Stimulated activated CD4-positive, alpha-beta T cell treated with anti-CD3 and anti-CD28 coated beads, Interleukin-15, amount 100 ng/mL, for 1 hour (primary cell): ENCODE measurements around the gene CCDC3.
"Not testable (repeated sequence)": the region's sequence is repeated elsewhere in the genome, so short reads cannot be mapped to it uniquely, and the experiment has no call there.

ENCODE experiments used
- DNase-seq, 2 donors: peaks; one replicate each; pipeline ENCODE4 v3.0.0-alpha.2; 2020; ENCODE audit warnings: low read depth in 1 of 2, low spot score in 1 of 2

The CCDC3 gene

GRCh38 chr10:13001887-13002212 is 337 bp upstream of the CCDC3 start:
- DNase-seq = no peak

DNA sequence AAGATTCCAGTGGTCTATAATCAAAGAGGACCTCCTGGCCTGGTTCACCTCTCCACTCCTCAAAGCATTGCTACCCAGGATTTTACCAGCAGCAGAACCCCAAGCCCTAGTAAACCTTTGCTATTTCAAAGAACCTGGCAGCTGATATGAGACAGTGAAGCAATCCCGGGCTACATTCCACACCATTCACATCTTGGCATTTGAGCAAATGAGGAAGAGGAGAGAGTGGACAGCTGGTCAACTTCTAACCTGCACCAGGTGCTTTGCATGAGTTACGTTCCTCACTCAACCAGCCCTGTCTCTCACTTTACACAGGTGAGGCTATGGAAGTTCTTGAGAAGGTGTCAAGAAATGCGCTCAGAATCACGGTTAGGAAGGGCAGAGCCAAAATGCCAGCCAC is 1.1 kb downstream of the CCDC3 start:
- no peak for DNase-seq

- DNase-seq = no peak
Observed at GRCh38 chr10:12999849-13000248, 1.7 kb downstream of the CCDC3 start.

- no peak for DNase-seq
Observed at GRCh38 chr10:12995425-12995861, 6.1 kb downstream of the CCDC3 start.

- DNase-seq = no peak
Observed at GRCh38 chr10:12993595-12993994, 7.9 kb downstream of the CCDC3 start.

GRCh38 chr10:12985347-12985746 is 16.2 kb downstream of the CCDC3 start:
- no peak for DNase-seq

GRCh38 chr10:12984165-12984747 is 17.3 kb downstream of the CCDC3 start:
- no peak for DNase-seq

- not testable (repeated sequence) for DNase-seq
Observed at GRCh38 chr10:12983568-12983967, 17.9 kb downstream of the CCDC3 start.

GRCh38 chr10:12981570-12981969 is 19.9 kb downstream of the CCDC3 start:
- no peak for DNase-seq

GRCh38 chr10:12980713-12981306 is 20.7 kb downstream of the CCDC3 start:
- no peak for DNase-seq

GRCh38 chr10:12980102-12980661 is 21.3 kb downstream of the CCDC3 start:
- no peak for DNase-seq

DNA sequence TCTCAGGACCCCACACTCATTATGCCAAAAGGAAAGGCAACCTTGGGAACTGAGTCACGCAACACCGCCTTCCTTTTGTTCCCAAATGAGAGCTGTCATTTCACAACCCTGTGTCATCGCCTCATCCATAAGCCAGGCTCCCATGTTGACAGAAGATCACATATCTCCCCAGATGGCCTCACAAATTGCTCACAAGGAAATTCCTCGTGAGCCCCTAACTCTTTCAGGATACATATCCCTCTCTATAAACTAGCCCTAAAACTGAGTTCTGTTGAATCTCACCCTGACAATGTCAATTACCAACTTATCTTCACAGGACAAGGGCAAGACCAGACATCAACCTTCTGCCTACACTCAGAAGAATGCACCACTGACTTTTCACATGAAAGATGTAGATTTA is 22.6 kb downstream of the CCDC3 start:
- no peak for DNase-seq

- DNase-seq = no peak
Observed at GRCh38 chr10:12975906-12976305, 25.6 kb downstream of the CCDC3 start.

GRCh38 chr10:12975266-12975665 is 26.2 kb downstream of the CCDC3 start:
- no peak for DNase-seq

DNA sequence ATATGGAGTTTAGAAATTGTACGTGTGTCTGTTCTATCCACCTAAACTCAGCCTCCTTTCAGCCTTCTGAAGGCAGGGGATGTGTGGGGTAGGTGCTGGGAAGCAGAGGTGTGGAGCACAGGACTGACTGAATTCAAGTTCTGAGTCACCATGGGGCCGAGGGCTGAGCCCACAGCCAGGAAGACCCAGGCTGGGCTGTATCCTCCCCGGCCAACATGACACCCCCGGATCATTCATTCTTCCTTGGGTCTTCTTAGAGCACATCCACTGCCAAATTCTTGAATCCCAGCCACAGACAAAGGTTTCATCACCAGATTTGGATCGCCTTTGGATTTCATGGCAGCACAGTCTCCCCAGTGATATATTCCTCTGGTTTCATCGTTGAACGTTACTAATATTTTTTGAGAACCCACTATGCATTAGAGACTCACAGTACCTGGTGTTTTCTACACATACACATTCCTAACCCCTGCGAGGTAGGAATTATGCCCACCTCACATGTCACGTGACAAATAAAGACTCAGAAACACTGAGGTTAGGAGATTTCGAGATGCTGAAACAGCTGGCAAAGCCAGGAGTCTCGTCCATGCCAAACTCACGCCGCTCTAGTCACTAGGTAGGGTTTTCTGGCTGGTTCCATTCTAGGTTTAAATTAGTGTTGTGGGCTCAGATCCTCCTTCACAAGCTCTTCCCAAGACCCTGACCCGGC is 26.9 kb downstream of the CCDC3 start:
- DNase-seq = no peak

DNA sequence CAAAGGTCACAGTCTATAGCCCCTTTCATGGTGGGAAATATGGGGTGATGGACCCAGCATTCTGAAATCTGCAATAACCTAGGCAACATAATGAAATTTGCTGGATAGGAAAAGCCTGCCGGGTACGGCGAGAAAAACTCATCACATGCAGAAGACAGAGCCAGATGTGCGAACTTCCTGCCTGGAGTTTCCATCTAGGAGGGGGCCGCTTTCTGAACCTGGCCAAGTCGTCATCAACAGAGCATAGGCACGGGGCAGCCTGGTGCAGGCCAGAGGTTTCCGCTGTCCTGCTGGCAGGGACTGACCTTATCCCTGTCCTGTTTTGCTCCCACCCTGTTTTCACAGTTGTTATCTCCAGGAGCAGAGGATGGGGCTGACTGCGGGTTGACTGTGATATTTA is 27.4 kb downstream of the CCDC3 start:
- DNase-seq = no peak

DNA sequence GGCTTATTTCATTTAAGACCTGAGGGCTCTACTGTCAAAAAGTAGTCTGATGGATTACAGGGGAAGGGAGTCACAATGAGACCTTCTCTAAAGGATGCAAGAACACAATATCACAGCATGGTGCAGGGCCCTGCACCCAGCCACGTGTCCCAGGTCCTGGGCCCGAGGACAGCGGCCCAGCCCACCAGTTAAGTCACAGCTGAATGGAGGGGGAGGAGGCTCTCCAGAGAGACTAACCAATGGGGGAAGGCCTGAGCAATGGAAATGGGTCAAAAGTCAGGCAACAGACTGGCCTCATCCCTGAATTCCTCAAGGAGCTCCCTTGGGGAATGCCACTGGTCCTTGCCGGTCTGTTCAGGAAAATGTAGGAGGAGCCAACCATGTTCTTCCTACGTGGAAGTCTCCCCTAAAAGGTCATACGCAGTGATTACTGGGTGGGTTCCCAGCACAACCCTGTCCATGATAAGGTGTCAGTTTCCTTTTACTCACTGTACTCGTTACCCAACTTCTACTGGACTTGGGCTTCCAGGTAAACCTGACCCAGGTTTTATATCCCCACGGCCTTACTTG is 28.3 kb downstream of the CCDC3 start:
- no peak for DNase-seq

GRCh38 chr10:12972146-12972545 is 29.4 kb downstream of the CCDC3 start:
- DNase-seq = no peak

DNA sequence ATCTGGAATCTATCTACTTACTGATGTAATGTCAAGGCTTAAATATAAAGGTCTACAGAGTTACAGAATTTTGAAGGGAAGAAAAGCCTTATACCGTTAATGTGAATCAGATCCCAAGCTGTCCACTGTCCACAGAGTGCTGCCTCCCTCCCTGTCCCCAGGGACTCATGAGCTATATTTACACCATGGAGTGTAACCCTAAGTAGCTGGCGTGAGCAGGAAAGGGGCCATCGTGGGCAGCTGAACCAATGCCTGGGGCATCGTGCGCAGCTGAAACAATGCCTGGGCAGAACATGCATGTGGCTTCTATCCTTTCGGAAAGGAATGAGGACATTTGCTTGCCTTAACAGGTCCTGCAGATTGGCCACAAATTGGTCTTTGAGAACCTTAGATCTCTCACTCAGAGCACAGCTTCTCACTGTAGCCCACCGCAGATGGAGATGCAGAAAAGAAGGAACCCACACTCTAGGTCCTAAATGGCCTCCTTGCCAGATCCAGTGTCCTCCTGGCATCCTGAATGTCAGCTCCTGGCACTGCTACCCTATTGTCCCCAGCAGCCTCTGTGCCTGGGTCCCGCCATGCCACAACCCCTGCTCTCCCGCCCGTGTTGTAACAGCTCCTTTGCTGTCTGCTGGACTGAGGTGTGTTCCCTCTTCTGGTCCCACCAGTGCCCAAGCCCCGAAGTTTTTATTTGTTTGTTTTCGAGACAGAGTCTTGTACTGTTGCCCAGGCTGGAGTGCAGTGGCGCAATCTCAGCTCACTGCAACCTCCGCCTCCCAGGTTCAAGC is 30.3 kb downstream of the CCDC3 start:
- no peak for DNase-seq

DNA sequence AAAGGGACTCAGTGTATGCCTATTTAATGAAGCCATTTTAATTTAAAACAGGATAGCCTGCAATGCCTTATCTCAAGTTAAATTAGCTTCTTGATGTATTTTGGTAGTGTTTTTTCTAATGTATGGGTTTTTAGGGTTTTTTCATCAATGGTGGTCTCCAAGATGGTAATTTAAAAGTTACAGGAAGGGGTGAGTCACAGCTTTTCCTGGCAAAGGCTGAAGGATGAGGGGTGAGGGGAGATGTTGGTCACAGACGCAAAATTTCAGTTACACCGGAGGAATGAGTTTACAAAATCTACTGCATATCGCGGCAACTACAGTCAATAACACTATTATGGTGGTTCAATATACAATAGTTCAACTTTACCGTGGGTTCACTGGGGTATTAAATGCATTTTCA is 31.6 kb downstream of the CCDC3 start:
- DNase-seq = no peak

DNA sequence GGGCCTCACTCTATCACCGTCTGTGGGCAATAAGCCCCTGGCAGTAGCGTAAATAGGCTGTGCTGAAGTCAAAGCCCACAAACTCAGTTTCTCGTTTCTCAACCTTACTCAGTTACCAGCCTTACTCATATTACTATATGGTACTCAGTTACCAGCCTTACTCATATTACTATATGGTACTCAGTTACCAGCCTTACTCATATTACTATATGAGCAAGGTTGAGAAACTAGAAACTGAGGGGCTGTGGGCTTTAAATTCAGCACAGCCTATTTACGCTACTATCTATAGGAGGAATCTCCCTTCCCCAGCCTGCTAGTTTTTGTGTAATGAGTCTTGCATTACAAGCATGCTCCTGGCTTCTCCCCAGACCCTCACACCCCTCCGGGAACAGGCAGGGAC is 35.4 kb downstream of the CCDC3 start:
- DNase-seq = no peak
